ENCODE results near the gene MAP3K10.
"Not testable (repeated sequence)": the region's sequence is repeated elsewhere in the genome, so short reads cannot be mapped to it uniquely, and the experiment has no call there.

MAP3K10 gene

DNA sequence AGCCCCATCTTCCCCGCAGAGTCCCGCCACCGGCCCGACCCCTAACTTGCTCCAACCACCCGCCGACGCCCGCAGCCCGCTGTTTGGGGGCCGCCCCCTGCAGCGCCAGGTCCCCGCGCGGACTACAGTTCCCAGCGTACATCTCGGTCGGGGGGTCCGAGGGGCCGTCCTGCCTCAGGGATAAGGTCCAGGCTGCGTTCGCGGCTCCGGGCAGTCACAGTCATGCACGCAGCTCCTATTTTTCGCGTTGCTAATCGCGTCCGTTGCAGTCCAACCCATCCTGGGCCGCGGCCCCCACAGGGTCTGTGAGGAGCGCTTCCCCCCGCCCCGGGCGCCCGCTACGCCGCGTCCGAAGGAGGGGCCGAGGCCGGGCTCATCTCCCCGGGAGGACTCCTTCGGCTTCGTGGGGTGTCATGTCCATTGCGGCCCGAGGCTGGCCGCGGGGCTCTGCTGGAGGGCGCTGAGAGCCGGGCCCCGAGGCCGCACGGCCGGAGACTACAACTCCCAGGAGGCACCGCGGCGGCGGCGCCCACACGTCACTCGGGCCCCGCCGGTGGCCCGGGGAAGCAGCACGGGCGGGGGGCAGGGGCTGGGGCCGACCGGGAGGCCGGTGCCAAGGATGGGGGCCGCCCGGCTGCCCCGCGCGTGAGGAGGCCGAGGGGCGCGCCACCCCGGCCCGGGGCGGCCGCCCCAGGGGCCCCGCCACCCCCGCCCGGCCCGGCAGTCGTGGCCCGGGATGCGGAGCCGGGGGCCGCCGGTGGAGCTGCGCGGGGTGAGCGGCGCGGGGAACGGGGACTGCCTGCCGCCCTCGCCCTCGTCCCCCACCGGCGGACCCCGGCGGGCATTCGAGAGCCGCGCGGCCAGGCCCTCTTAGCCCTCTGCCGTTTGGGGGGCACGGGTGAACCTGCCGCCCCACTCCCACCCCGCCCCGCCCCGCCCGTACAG lies at the start of gene MAP3K10:
Gene MAP3K10 (plus strand): TSS at position 536 of the 945 bp plus-strand sequence. CDS start 606 bp downstream, outside the sequence.
- DNase-seq, result peak; percentile 32 to 75

DNA sequence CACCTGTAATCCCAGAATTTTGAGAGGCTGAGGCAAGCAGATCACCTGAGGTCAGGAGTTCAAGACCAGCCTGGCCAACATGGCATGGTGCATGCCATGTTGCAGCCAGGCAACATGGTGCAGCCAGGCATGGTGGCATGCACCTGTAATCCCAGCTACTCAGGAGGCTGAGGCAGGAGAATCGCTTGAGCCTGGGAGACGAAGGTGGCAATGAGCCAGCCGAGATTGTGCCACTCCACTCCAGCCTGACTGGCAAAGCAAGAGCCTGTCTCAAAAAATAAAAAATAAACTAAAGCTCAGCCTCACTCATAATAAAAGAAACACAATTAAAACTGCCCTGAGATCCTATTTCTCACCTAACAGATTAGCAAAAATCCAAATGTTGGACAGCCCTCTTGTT lies 49.7 kb upstream of the MAP3K10 start:
- no peak for DNase-seq

DNA sequence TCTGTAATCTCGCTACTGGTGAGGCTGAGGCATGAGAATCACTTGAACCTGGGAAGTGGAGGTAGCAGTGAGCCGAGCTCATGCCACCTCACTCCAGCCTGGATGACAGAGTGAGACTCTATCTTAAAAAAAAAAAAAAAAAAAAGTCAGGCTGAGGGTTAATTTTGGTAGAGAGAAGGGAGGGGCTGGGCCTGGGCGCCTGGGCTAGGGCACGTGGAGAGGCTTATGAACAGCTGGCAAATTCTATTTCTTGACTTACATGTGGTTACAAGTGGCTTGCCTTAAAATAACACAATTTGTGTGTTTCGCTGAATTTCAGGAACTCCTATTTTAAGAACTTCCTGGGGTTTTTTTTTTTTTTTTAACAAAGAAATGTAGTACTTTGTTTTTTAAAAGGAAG lies 47.6 kb upstream of the MAP3K10 start:
- no peak for DNase-seq

- no peak for DNase-seq
These were observed 47.1 kb upstream of the MAP3K10 start for GRCh38 chr19:40144151-40144550.

DNA sequence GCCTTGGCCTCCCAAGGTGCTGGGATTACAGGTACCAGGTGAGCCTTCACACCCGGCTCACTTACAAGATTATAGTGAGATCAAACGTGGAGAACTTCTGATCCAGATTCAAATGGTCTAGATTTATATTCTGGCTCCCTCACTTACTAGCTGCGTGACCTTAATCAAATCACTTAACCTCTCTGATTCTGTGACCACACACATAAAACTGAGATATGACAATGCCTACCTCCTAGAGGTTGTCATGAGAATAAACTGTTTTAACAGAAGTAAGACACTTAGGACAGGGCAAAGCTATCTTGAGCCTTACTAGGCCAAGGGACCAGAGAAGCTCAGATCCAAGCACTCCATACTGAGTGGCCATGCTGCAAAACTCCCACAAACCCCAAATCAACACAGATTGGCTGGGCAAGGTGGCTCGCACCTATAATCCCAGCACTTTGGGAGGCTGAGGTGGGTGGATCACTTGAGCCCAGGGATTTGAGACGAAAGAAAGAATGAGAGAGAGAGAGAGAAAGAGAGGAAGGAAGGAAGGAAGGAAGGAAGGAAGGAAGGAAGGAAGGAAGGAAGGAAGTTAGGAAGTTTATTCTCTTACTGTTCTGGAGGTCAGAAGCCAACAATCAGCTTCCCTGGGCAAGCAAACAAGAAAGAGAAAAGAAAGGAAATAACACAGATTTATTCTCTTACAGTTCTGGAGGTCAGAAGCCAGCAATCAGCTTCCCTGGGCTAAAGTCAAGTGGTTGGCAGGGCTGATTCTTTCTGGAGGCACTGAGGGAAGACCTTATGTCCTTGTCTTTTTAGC lies 46.1 kb upstream of the MAP3K10 start:
- no peak for DNase-seq

GRCh38 chr19:40145749-40146029 lies 45.5 kb upstream of the MAP3K10 start:
- DNase-seq, result not testable (repeated sequence)

DNA sequence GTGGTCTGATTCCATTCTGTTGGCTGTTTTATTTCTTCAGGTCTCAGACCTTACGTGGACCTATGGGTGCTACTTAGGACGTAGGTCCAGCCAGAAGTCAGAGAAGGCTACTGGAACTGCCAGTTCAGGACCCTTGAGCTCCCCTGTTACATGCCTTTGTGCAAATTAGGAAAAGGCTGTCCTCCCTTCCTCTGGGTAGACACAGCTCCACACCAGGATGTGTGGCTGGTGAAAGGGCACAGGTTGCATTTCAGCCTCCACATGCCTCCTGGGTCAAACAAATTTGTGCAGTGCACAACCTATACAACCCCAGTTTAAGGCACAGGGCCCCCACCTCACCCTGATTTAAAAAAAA lies 43.9 kb upstream of the MAP3K10 start:
- no peak for DNase-seq

GRCh38 chr19:40147693-40148347 lies 43.4 kb upstream of the MAP3K10 start:
- DNase-seq, result no peak

GRCh38 chr19:40149501-40149900 lies 41.7 kb upstream of the MAP3K10 start:
- DNase-seq, result no peak

- DNase-seq, result no peak
These were observed 41.1 kb upstream of the MAP3K10 start for GRCh38 chr19:40150170-40150569.

GRCh38 chr19:40154121-40154680 lies 37.0 kb upstream of the MAP3K10 start:
- no peak for DNase-seq

GRCh38 chr19:40155749-40156265 lies 35.4 kb upstream of the MAP3K10 start:
- DNase-seq, result peak; percentile 9 to 34

GRCh38 chr19:40157059-40157458 lies 34.2 kb upstream of the MAP3K10 start:
- DNase-seq, result no peak

GRCh38 chr19:40159744-40160143 lies 31.5 kb upstream of the MAP3K10 start:
- DNase-seq, result no peak

GRCh38 chr19:40162104-40162503 lies 29.1 kb upstream of the MAP3K10 start:
- DNase-seq, result no peak

GRCh38 chr19:40163541-40164129 lies 27.6 kb upstream of the MAP3K10 start:
- DNase-seq, result no peak

DNA sequence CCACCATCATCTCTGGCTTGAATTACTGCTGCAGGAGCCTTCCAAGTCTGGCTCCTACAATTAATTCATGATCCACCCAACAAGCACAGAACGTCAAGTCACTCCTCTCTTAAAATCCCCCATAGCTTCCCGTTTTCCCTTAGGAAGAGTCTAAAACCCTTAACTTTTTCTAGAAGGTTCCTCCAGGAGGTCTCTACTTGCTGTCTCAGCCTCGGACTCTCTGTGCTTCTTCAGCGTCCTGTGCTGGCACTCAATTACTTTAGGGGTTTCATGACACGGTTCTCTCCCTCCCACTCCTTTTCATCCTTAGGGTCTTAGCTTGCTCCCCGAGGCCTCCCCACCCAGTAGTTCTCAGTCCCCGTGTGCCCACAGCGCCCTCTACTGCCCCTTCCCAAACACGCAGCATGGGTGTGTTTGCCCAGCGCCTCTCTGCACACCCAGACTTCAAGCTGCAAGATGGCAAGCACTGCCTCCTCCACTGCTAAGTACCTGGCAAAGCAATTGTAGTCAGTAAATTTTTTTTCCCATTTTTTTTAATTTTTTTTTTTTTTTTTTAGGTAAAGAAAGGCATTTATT lies 25.8 kb upstream of the MAP3K10 start:
- peak in 1 of 2 experiments; percentile 42 for DNase-seq

GRCh38 chr19:40169482-40170302 lies 21.5 kb upstream of the MAP3K10 start:
- DNase-seq, result not testable (repeated sequence)

DNA sequence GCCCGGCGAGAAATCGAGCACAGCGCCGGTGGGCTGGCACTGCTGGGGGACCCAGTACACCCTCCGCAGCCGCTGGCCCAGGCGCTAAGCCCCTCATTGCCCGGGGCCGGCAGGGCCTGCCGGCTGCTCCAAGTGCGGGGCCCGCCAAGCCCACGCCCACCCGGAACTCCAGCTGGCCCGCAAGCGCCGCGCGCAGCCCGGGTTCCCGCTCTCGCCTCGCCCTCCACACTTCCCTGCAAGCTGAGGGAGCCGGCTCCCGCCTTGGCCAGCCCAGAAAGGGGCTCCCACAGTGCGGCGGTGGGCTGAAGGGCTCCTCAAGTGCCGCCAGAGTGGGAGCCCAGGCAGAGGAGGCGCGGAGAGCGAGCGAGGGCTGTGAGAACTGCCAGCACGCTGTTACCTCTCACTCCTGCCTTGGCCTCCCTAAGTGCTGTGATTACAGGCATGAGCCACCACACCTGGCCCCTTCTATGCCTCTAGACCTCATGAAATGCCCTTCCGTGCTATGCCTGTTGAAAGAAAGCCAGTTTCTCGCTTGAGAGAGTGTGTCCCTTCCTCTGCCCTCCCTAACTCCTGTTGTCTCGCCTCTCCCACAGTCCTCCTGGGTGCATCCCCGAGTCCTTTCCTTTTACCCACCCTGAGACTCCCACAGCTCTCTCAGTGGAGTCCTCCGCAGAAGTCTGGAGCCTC lies 20.8 kb upstream of the MAP3K10 start:
- not testable (repeated sequence) for DNase-seq

GRCh38 chr19:40171293-40171692 lies 19.9 kb upstream of the MAP3K10 start:
- not testable (repeated sequence) for DNase-seq

DNA sequence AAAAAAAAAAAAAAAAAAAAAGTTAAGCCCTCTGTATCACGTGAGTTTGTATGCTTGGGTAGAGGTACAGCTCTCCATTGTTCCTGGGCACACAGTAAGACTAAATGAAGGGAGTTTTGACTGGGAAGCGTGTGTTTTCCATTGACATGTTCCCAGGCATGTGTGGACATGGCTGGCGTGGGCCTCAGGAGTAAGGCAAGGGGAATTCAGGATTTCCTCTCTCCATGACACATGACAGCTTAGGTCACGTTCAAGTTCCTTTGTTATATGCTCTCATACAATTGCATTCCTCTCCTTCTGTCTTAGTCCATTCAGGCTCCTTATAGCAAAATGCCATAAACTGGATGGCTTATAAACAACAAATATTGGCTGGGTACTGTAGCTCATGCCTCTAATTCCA lies 17.1 kb upstream of the MAP3K10 start:
- no peak for DNase-seq

All from NCI-H446 (cell line).